ENCODE data around the gene HSPB3. TPM values are rescaled to one million over a fixed set of nuclear protein-coding genes. Genes with fewer than 3 reads are reported as not detected.
"Not testable (repeated sequence)": the region's sequence is repeated elsewhere in the genome, so short reads cannot be mapped to it uniquely, and the experiment has no call there.

HSPB3 gene
- total RNA-seq, 2 donors from 2014 or later = 0.77 TPM; not detected in 1

DNA sequence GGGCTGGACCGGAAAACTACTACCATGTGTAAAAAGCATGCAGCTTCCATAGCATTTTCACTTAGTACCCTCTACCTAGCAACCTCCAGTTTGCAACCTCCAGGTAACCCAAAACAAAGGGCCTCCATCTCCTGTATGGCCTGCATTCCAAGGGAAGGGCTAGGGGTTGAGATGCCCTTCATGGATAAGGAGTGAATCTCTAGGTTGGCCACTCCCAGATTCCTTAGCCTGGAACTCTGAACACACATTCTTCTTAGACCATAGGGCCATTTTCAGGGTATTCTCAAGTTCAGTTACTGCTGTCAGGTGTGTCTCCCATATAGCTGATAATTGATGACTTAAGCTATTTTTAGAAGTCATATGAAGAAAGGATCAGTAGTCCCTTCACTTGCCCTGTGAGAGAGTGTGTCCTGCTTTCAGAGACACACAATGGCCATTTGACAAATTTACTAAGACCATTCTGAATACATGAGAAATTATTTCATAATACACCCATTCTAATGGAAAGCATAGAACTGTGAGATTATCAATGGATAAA, 22.5 kb downstream of the HSPB3 start:
- Histone ChIP-seq H3K36me3 (no peaks in the 10 kb centered on the region), H3K9me3 (no peaks in the 10 kb centered on the region), H3K27ac (no peak overlapping the region), H3K4me1 (no peaks in the 10 kb centered on the region), H3K9ac (ENCODE audit: low read depth in 2 of 2, low read length in 2 of 2) (no peak overlapping the region), H3K27me3 (no peaks in the 10 kb centered on the region), H3K4me3 (no peak overlapping the region)
- no peak for DNase-seq
- intact Hi-C loops (cut with DNase I) = no loop called here
- TF ChIP-seq, protein P1, sequence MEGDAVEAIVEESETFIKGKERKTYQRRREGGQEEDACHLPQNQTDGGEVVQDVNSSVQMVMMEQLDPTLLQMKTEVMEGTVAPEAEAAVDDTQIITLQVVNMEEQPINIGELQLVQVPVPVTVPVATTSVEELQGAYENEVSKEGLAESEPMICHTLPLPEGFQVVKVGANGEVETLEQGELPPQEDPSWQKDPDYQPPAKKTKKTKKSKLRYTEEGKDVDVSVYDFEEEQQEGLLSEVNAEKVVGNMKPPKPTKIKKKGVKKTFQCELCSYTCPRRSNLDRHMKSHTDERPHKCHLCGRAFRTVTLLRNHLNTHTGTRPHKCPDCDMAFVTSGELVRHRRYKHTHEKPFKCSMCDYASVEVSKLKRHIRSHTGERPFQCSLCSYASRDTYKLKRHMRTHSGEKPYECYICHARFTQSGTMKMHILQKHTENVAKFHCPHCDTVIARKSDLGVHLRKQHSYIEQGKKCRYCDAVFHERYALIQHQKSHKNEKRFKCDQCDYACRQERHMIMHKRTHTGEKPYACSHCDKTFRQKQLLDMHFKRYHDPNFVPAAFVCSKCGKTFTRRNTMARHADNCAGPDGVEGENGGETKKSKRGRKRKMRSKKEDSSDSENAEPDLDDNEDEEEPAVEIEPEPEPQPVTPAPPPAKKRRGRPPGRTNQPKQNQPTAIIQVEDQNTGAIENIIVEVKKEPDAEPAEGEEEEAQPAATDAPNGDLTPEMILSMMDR (IDR thresholded peaks at IDR 0.05) = no peak

DNA sequence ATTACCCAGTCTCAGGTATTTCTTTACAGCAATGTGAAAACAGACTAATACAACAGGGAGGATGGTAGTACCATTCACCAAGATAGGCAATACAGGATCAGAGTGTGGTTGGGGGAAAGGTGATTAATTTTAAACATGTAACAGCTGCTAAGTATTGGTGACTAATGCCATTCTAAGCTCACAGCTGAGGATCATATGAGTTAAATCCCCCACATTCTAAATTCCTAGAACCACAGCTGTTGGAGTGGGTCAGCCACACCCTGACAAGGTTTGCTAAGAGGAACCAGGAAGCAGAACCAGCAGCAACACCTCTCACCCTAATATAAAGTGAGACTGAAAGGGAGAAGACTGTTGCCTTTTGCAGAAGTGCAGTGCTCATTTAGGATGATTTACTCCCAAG, 24.8 kb downstream of the HSPB3 start:
- no peak for DNase-seq
- Histone ChIP-seq H3K27ac (no peak overlapping the region), H3K36me3 (no peaks in the 10 kb centered on the region), H3K27me3 (no peaks in the 10 kb centered on the region), H3K9ac (ENCODE audit: low read depth in 2 of 2, low read length in 2 of 2) (no peak overlapping the region), H3K4me1 (no peaks in the 10 kb centered on the region), H3K9me3 (no peaks in the 10 kb centered on the region), H3K4me3 (no peak overlapping the region)
- TF ChIP-seq, protein P1 (IDR thresholded peaks at IDR 0.05) = no peak
- intact Hi-C loops (cut with DNase I) = no loop called here

DNA sequence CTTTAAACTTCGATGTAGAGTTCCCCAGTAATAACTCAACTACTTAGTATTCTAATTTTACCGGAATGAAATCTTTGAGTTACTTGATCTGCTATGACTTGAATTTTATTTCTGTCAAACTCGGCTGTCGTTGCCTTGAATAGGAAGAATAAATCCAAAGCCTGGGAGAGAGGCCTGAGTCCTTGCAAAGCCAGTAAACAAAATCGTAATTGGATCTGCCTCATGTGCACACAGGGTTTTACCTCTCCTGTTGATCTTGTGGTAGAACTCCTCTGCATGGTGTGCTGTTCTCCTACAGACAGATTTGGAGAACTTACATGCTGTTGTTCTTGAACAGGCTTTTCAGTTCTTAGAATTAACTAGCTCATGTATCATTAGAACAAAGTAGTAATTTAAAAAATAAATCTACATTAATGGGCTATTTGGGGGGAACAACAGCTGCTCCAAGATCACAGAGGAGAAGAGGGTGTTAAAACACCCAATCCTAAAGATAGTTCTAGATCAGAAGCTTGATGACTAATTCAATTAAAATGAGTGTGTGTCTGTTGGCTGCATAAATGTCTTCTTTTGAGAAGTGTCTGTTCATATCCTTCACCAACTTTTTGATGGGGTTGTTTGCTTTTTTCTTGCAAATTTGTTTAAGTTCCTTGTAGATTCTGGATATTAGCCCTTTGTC, 28.9 kb downstream of the HSPB3 start:
- no peak overlapping the region for H3K9ac ChIP-seq (ENCODE audit: low read depth in 2 of 2, low read length in 2 of 2)
- intact Hi-C loops (cut with DNase I) = no loop called here
- H3K36me3 ChIP-seq = no peaks in the 10 kb centered on the region
- no peak for DNase-seq
- no peak overlapping the region for H3K27ac ChIP-seq
- no peaks in the 10 kb centered on the region for H3K4me1 ChIP-seq
- TF ChIP-seq, protein P1 (IDR thresholded peaks at IDR 0.05) = no peak
- no peaks in the 10 kb centered on the region for H3K27me3 ChIP-seq
- no peaks in the 10 kb centered on the region for H3K9me3 ChIP-seq
- no peak overlapping the region for H3K4me3 ChIP-seq

DNA sequence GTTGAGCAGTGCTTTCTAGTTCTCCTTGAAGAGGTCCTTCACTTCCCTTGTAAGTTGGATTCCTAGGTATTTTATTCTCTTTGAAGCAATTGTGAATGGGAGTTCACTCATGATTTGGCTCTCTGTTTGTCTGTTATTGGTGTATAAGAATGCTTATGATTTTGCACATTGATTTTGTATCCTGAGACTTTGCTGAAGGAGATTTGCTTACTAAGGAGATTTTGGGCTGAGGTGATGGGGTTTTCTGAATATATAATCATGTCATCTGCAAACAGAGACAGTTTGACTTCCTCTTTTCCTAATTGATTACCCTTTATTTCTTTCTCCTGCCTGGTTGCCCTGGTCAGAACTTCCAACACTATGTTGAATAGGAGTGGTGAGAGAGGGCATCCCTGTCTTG, 30.2 kb downstream of the HSPB3 start:
- H3K4me3 ChIP-seq; H3K9me3 ChIP-seq; DNase-seq; H3K27me3 ChIP-seq; H3K4me1 ChIP-seq; H3K36me3 ChIP-seq; H3K9ac ChIP-seq (ENCODE audit: low read depth in 2 of 2, low read length in 2 of 2); H3K27ac ChIP-seq; intact Hi-C loops (cut with DNase I): not testable (repeated sequence)

DNA sequence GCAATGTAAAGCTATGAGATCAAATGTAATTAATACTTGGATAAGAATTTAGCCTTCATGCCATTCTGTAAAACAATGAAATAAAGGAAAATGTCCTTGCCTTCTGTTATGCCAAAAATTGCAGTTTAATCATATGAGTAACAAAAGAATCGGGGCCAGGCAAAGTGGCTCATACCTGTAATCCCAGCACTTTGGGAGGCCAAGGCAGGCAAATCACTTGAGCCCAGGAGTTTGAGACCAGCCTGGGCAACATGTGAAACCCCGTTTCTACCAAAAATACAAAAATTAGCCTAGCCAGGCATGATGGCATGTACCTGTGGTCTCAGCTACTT, 34.1 kb downstream of the HSPB3 start:
- H3K4me3 ChIP-seq; intact Hi-C loops (cut with DNase I); H3K4me1 ChIP-seq; H3K27me3 ChIP-seq; H3K36me3 ChIP-seq; DNase-seq; H3K9me3 ChIP-seq; H3K9ac ChIP-seq (ENCODE audit: low read depth in 2 of 2, low read length in 2 of 2); H3K27ac ChIP-seq: not testable (repeated sequence)

DNA sequence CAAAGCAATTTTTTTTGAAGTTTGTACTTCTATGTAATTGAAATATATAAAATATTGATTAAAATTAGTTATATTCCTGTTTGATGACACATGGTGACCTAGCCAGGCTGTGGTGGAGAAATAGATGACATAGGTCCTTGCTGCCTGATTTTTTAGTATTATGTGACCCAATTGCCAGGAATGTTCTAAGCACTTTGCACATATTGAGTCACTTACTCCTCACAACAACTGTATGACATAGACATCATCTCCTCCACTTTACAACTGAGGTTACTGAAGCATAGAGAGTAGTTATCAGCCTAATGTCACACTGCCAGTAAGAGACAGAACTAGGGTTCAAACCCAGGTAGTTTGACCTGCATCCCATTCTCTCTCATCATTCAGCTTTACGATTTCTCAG, 35.8 kb downstream of the HSPB3 start:
- H3K27ac ChIP-seq = no peak overlapping the region
- intact Hi-C loops (cut with DNase I) = loop anchor here (5.0 kb wide), 1 partner anchor 249 kb away; no protein-coding TSS in a partner anchor
- DNase-seq = no peak
- no peaks in the 10 kb centered on the region for H3K4me1 ChIP-seq
- no peak overlapping the region for H3K9ac ChIP-seq (ENCODE audit: low read depth in 2 of 2, low read length in 2 of 2)
- H3K27me3 ChIP-seq = no peaks in the 10 kb centered on the region
- no peak overlapping the region for H3K4me3 ChIP-seq
- TF ChIP-seq, protein P1 (IDR thresholded peaks at IDR 0.05) = no peak
- no peaks in the 10 kb centered on the region for H3K36me3 ChIP-seq
- H3K9me3 ChIP-seq = no peaks in the 10 kb centered on the region

All from colonic mucosa (tissue), 4 donors.